DND-41 (cell line): ENCODE data around the gene PRICKLE2.

Source experiments
- ATAC-seq: fragments of 200-7000 bp; cut with Tn5 transposase; 3 replicates; pipeline ENCODE4 v1.9.1; 2021; ENCODE audit warnings: low read depth; ENCODE audit not compliant: insufficient read depth
- DNase-seq: peaks from one replicate; pipeline ENCODE4 v3.0.0-alpha.2; 2020
- H2AFZ ChIP-seq: 2 replicates; pipeline ENCODE4 v1.6.0; 2012; ENCODE audit warnings: low read depth, low read length
- H3K27ac ChIP-seq: 2 replicates; pipeline ENCODE4 v1.5.1; 2012; ENCODE audit warnings: low read length, inconsistent platforms
- H3K27me3 ChIP-seq: fragments of 200-600 bp; sonication (generic); 2 replicates; pipeline ENCODE4 v1.6.0; 2012; ENCODE audit warnings: low read length, mild to moderate bottlenecking, inconsistent platforms; ENCODE audit not compliant: insufficient read depth, poor library complexity
- H3K36me3 ChIP-seq: 2 replicates; pipeline ENCODE4 v1.5.1; 2012; ENCODE audit warnings: low read length, inconsistent platforms; ENCODE audit not compliant: insufficient read depth
- H3K4me1 ChIP-seq: 2 replicates; pipeline ENCODE4 v1.5.1; 2012; ENCODE audit warnings: mild to moderate bottlenecking, low read length; ENCODE audit not compliant: insufficient read depth
- H3K4me2 ChIP-seq: 2 replicates; pipeline ENCODE4 v1.6.0; 2012; ENCODE audit warnings: mild to moderate bottlenecking, moderate library complexity, low read length, inconsistent platforms; ENCODE audit not compliant: insufficient read depth
- H3K4me3 ChIP-seq, 2 experiments: fragments of 200-600 bp in 1 of 2; shearing (Covaris generic) in 1 of 2; 2 replicates each; pipeline ENCODE4 v1.5.1; 2012 to 2016; ENCODE audit warnings: inconsistent platforms in 2 of 2, low read length in 2 of 2, mild to moderate bottlenecking in 2 of 2, low read depth in 1 of 2, moderate library complexity in 1 of 2
- H3K79me2 ChIP-seq: 2 replicates; pipeline ENCODE4 v1.6.0; 2012; ENCODE audit warnings: low read length, inconsistent platforms; ENCODE audit not compliant: insufficient read depth
- H3K9ac ChIP-seq: 2 replicates; pipeline ENCODE4 v1.6.0; 2012; ENCODE audit warnings: low read depth, mild to moderate bottlenecking, inconsistent platforms, low read length, moderate library complexity
- H3K9me3 ChIP-seq: 2 replicates; pipeline ENCODE4 v1.5.1; 2012; ENCODE audit warnings: low read length, moderate library complexity, mild to moderate bottlenecking, inconsistent platforms; ENCODE audit not compliant: insufficient read depth, severe bottlenecking
- H4K20me1 ChIP-seq: 2 replicates; pipeline ENCODE4 v1.6.0; 2012; ENCODE audit warnings: low read length; ENCODE audit not compliant: insufficient read depth
- EZH2 ChIP-seq: IDR thresholded peaks from 3 replicates; pipeline ENCODE4 v1.6.1; 2012; ENCODE audit warnings: borderline replicate concordance, low read depth, mild to moderate bottlenecking, moderate library complexity, low read length, inconsistent platforms; ENCODE audit not compliant: severe bottlenecking
- TF ChIP-seq, protein P1 (sequence below): IDR thresholded peaks from 2 replicates; pipeline ENCODE4 v1.5.1; 2012; ENCODE audit warnings: borderline replicate concordance, low read length, moderate library complexity, mild to moderate bottlenecking; ENCODE audit not compliant: poor library complexity, severe bottlenecking; ENCODE audit errors: extremely low read depth

The PRICKLE2 gene

DNA sequence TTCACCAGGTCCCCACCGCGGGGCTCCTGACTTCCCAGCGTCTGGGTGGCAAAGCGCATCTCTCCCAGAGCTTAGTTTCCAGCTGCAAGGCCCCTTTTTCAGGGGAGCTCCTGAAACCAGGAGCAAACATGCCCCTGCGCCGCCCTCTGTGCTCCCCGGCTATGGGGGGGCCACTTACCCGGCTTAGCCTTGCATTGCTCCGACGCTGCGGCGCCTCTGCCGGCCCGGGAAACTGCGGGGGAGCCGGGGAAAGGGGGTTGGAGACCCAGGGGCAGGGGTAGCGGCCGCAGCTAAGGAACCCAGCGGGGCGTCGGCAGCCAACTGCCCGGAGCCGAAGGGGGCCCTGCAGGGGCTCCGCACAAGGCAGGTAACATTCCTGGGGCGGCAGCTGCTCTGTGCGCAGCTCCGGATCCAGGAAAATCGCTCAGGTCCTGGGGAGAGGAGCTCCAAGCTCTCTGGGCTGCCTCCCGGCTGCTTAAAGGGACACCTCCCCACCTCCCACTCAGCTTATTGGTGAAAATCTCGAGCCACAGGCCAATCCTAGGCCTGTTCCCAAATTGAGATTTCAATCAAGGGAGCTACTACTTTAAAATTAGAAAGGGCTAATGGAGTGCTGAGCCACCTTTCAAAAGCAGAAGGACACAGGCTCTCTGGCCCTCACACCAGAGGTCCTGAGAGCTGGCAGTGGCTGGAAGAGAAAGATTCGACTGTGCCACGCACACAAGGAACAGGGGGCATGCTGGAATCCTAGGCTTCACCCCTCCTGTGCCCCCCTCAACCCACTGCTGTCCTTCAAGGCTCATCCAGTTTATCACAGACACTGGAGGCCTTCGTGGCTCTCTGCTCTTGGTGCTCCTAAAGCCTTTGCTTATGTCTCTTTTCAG lies 42.7 kb upstream of the PRICKLE2 start:
- no peaks in the 10 kb centered on the region for H3K36me3 ChIP-seq
- H3K9me3 ChIP-seq, result no peaks in the 10 kb centered on the region
- no peak overlapping the region for H3K4me3 ChIP-seq
- DNase-seq (no peak), ATAC-seq (no peak)
- H3K9ac ChIP-seq, result no peak overlapping the region
- no peaks in the 10 kb centered on the region for H4K20me1 ChIP-seq
- TF ChIP-seq EZH2, result no peak
- TF ChIP-seq, protein P1, sequence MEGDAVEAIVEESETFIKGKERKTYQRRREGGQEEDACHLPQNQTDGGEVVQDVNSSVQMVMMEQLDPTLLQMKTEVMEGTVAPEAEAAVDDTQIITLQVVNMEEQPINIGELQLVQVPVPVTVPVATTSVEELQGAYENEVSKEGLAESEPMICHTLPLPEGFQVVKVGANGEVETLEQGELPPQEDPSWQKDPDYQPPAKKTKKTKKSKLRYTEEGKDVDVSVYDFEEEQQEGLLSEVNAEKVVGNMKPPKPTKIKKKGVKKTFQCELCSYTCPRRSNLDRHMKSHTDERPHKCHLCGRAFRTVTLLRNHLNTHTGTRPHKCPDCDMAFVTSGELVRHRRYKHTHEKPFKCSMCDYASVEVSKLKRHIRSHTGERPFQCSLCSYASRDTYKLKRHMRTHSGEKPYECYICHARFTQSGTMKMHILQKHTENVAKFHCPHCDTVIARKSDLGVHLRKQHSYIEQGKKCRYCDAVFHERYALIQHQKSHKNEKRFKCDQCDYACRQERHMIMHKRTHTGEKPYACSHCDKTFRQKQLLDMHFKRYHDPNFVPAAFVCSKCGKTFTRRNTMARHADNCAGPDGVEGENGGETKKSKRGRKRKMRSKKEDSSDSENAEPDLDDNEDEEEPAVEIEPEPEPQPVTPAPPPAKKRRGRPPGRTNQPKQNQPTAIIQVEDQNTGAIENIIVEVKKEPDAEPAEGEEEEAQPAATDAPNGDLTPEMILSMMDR, result no peak
- H3K4me2 ChIP-seq, result no peak overlapping the region
- no peaks in the 10 kb centered on the region for H3K27me3 ChIP-seq
- H3K27ac ChIP-seq, result no peak overlapping the region
- H3K4me1 ChIP-seq, result no peaks in the 10 kb centered on the region
- no peak overlapping the region for H2AFZ ChIP-seq
- H3K79me2 ChIP-seq, result no peaks in the 10 kb centered on the region

- Histone ChIP-seq H3K4me1 (no peaks in the 10 kb centered on the region), H3K9ac (no peak overlapping the region), H3K36me3 (no peaks in the 10 kb centered on the region), H4K20me1 (no peaks in the 10 kb centered on the region), H3K4me3 (no peak overlapping the region), H3K27me3 (no peaks in the 10 kb centered on the region), H3K79me2 (no peaks in the 10 kb centered on the region), H2AFZ (no peak overlapping the region), H3K27ac (no peak overlapping the region), H3K4me2 (no peak overlapping the region), H3K9me3 (no peaks in the 10 kb centered on the region)
- TF ChIP-seq EZH2, result no peak
- TF ChIP-seq, protein P1, result no peak
- ATAC-seq (no peak), DNase-seq (no peak)
Measured at GRCh38 chr3:64266983-64267382, 41.7 kb upstream of the PRICKLE2 start.

DNA sequence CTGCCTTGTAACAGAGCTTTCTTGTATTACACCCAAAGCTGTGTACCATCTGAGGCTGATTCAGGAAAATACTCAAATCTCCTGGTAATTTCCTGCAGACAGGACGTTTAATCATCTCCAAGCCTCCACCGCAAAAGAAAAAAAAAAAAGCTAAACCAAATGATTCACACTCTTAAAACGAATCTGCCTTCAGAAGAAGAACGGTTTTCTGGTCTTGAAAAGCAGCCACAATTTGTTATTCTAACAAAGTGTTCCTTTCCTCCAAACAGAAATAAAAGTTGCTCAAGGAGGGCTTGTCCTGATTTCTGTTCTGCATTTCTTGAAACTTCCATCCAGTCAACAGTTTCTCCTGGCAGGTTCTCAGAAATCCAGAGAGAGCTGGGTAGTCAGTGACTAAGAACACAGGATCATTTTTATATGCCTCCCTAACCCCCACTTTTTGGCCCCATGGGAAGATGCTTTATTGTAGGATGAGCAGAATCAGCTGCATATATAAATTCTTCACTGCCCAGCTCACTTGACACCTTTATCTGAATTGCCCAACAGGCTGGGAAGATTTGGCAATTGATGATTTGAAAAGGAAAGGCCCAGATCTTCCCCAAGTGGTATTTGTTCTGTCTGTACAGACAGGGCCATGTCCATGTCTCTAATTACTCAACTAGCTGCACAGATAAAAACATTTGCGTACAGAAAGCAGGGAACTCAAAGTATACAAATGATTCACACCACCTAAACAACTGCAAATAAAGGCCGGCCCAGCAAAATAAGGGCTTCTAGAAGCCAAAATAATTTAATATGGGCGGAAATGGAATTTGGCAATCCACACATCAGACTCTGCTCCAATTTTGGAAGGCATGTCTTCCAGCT lies 41.0 kb upstream of the PRICKLE2 start:
- Histone ChIP-seq H3K4me3 (no peak overlapping the region), H3K4me2 (no peak overlapping the region), H2AFZ (no peak overlapping the region), H3K9ac (no peak overlapping the region), H3K9me3 (no peaks in the 10 kb centered on the region), H3K79me2 (no peaks in the 10 kb centered on the region), H3K27ac (no peak overlapping the region), H4K20me1 (no peaks in the 10 kb centered on the region), H3K36me3 (no peaks in the 10 kb centered on the region), H3K4me1 (no peaks in the 10 kb centered on the region), H3K27me3 (no peaks in the 10 kb centered on the region)
- ATAC-seq (no peak), DNase-seq (no peak)
- TF ChIP-seq, protein P1, result no peak
- no peak for TF ChIP-seq EZH2
